T-cell (primary cell): ENCODE data around the gene SDHA. TPM values are rescaled to one million over a fixed set of nuclear protein-coding genes. Genes with fewer than 3 reads are reported as not detected.
"Not testable (repeated sequence)": the region's sequence is repeated elsewhere in the genome, so short reads cannot be mapped to it uniquely, and the experiment has no call there.

Experiments used
- ATAC-seq, 4 experiments: fragments of 200-7000 bp in 3 of 4; fragments of 150-1000 bp in 1 of 4; cut with Tn5 transposase; replicated peaks in 1 of 4; 1 replicate in 3 of 4; 2 replicates in 1 of 4; pipeline ENCODE4 v1.10.0; 2021; ENCODE audit warnings: moderate library complexity in 3 of 4, mild to moderate bottlenecking in 2 of 4, moderate number of reproducible peaks in 1 of 4
- CTCF ChIA-PET, 2 donors: fragments of 300-600 bp; sonication (Branson Sonifier 250); formaldehyde crosslinking; loops; one replicate each; lab custom pipeline; 2022; ENCODE audit warnings: antibody characterized with exemption in 2 of 2; lab: Charles Lee
- POLR2A ChIA-PET, 2 donors: fragments of 300-600 bp; sonication (Branson Sonifier 250); formaldehyde crosslinking; loops; one replicate each; lab custom pipeline; 2022; ENCODE audit warnings: antibody characterized with exemption in 2 of 2; lab: Charles Lee
- DNase-seq, 35 experiments: peaks; one replicate each; pipeline versions ENCODE4 v3.0.0 to v3.0.0-alpha.2; 2013 to 2023
- H3K27ac ChIP-seq: one replicate; pipeline ENCODE4 v1.5.1; 2013; ENCODE audit warnings: low read length
- H3K27me3 ChIP-seq, 2 experiments: replicated peaks in 1 of 2; 1 replicate in 1 of 2; 2 replicates in 1 of 2; pipeline versions ENCODE4 v1.6.1 to v1.7.0; 2013; ENCODE audit warnings: low read length in 1 of 2, mixed read lengths in 1 of 2; ENCODE audit not compliant: control insufficient read depth in 2 of 2, insufficient read depth in 2 of 2; ENCODE audit errors: extremely low read depth in 1 of 2
- H3K36me3 ChIP-seq, 2 donors: 1 replicate in 1 of 2; 2 replicates in 1 of 2; pipeline versions ENCODE4 v1.6.1 to v1.7.0; 2013; ENCODE audit warnings: low read length in 1 of 2; ENCODE audit not compliant: control insufficient read depth in 2 of 2, insufficient read depth in 1 of 2; ENCODE audit errors: extremely low read depth in 1 of 2
- H3K4me1 ChIP-seq, 2 experiments: 1 replicate in 1 of 2; 2 replicates in 1 of 2; pipeline versions ENCODE4 v1.6.1 to v1.7.0; 2013; ENCODE audit warnings: low read length in 2 of 2, mixed read lengths in 1 of 2; ENCODE audit not compliant: insufficient read depth in 2 of 2, control insufficient read depth in 1 of 2; ENCODE audit errors: extremely low read depth in 1 of 2
- H3K4me3 ChIP-seq, 2 donors: 1 replicate in 1 of 2; 2 replicates in 1 of 2; pipeline versions ENCODE4 v1.5.1 to v1.7.0; 2013; ENCODE audit warnings: mild to moderate bottlenecking in 2 of 2, low read length in 1 of 2, moderate library complexity in 1 of 2; ENCODE audit not compliant: control insufficient read depth in 1 of 2; ENCODE audit errors: extremely low read depth in 1 of 2
- H3K9me3 ChIP-seq: 2 replicates; pipeline ENCODE4 v1.7.0; 2013
- H3K27ac Mint-ChIP-seq, 2 donors: one replicate each; pipeline ENCODE4 v1.8.0; 2020 to 2021; ENCODE audit warnings: mild to moderate bottlenecking in 2 of 2, mixed read lengths in 2 of 2
- H3K27me3 Mint-ChIP-seq, 2 donors: one replicate each; pipeline ENCODE4 v1.8.0; 2021 to 2022; ENCODE audit warnings: mixed read lengths in 2 of 2
- H3K36me3 Mint-ChIP-seq: one replicate; pipeline ENCODE4 v1.8.0; 2021; ENCODE audit warnings: mixed read lengths
- H3K4me1 Mint-ChIP-seq, 3 donors: one replicate each; pipeline ENCODE4 v1.8.0; 2020 to 2022; ENCODE audit warnings: mixed read lengths in 3 of 3, mild to moderate bottlenecking in 1 of 3
- H3K4me3 Mint-ChIP-seq, 3 donors: one replicate each; pipeline ENCODE4 v1.8.0; 2020 to 2022; ENCODE audit warnings: mild to moderate bottlenecking in 3 of 3, mixed read lengths in 3 of 3, moderate library complexity in 3 of 3
- H3K9me3 Mint-ChIP-seq, 3 donors: one replicate each; pipeline ENCODE4 v1.8.0; 2020 to 2022; ENCODE audit warnings: mixed read lengths in 3 of 3
- WGBS: methylation state at CpG from one replicate; pipeline ENCODE4 v1.1.5; 2013; ENCODE audit warnings: missing lambda C conversion rate; ENCODE audit not compliant: insufficient coverage; 5-methylcytosine and 5-hydroxymethylcytosine counted together
- total RNA-seq, 35 experiments: library from RNA in 6 of 35; stranded (reverse) in 6 of 35; fragments of 120-200 nt in 1 of 35; gene quantifications; one replicate each; pipeline versions ENCODE4 v1.2.1 to v1.2.4 and lab custom pipeline; 2013 to 2026

The SDHA gene
- total RNA-seq, 5 donors from 2014 or later (not counting 1 experiment from before 2014, with no cell fraction given), result 122 to 209 (median 140) TPM

DNA sequence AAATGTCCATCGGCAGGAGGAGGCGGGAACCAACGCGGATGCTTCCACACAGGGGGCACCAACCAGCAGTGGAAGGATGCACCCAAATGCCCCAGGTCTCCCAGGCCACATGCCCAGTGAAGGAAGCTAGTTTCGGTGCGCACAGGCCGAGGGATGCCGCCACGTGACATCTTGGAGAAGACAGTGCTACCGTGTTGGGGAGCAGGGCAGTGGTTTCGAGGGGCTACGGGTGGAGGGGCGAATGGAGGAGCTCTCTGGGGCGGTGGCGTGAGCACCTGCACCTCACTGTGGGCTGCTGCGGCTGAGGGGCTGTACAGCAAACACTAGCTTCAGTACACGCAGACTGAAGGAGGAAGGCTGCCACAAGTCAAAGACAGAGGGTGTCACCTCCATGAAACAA lies 76.7 kb downstream of the SDHA start:
- POLR2A ChIA-PET, H3K36me3 ChIP-seq, H3K27me3 Mint-ChIP-seq, H3K9me3 Mint-ChIP-seq, H3K27me3 ChIP-seq, H3K27ac Mint-ChIP-seq, DNase-seq, H3K4me3 Mint-ChIP-seq, ATAC-seq, H3K4me3 ChIP-seq, H3K27ac ChIP-seq, H3K9me3 ChIP-seq, CTCF ChIA-PET: not testable (repeated sequence)
- H3K4me1 ChIP-seq, result peaks cover 0 to 13% of the 10 kb centered on the region in 2 experiments
- peaks cover 31 to 35% (median 34%) of the 10 kb centered on the region in 3 donors for H3K4me1 Mint-ChIP-seq
- WGBS, result 98% methylated on average over 11 of the region's 17 CpGs
- peaks cover 18% of the 10 kb centered on the region for H3K36me3 Mint-ChIP-seq

- 70% methylated on average over 8 of the region's 10 CpGs for WGBS
- POLR2A ChIA-PET, H3K27me3 ChIP-seq, H3K36me3 ChIP-seq, H3K4me3 ChIP-seq, ATAC-seq, H3K27me3 Mint-ChIP-seq, DNase-seq, CTCF ChIA-PET, H3K27ac ChIP-seq, H3K9me3 ChIP-seq, H3K9me3 Mint-ChIP-seq: not testable (repeated sequence)
- Mint-ChIP-seq H3K27ac (peak overlapping the region in 1 of 2 donors; percentile 64), H3K4me1 (peaks cover 34 to 36% (median 35%) of the 10 kb centered on the region in 3 donors), H3K36me3 (peaks cover 16% of the 10 kb centered on the region), H3K4me3 (peak overlapping the region in 1 of 3 donors; percentile 67)
- H3K4me1 ChIP-seq, result peaks cover 0 to 15% of the 10 kb centered on the region in 2 experiments
These were observed 78.1 kb downstream of the SDHA start for GRCh38 chr5:296207-296606.

DNA sequence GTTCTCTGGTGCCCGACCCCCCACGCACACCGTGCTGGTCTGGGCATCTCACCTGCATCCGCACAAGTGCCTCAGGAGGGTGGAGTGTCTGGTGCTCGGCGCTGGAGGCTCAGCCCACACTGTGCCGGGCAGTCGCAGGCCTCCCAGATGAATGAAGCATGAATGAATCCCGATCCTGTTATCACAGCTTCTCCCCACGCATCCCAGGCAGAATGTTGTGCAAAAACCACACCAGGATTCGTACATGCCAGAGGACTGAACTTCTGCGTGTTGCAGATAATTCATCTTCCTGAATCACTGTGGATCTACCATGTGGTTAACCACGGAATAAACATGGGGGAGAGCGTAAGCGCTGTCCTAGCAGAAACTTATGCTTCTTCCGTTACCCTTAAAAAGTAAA lies 78.8 kb downstream of the SDHA start:
- POLR2A ChIA-PET, H3K27me3 Mint-ChIP-seq, H3K36me3 Mint-ChIP-seq, H3K27ac ChIP-seq, H3K27me3 ChIP-seq, H3K9me3 ChIP-seq, H3K9me3 Mint-ChIP-seq, CTCF ChIA-PET, H3K36me3 ChIP-seq, H3K4me3 ChIP-seq: not testable (repeated sequence)
- peaks cover 0 to 23% of the 10 kb centered on the region in 2 experiments for H3K4me1 ChIP-seq
- H3K4me1 Mint-ChIP-seq, result peaks cover 34 to 38% (median 37%) of the 10 kb centered on the region in 3 donors
- peak overlapping the region; percentile 12 to 67 for H3K27ac Mint-ChIP-seq
- peak in 4 of 35 experiments; percentile 9 to 45 (median 14) for DNase-seq
- ATAC-seq, result peak; percentile 85 to 92 (median 89)
- 39% methylated on average over 7 of the region's 16 CpGs for WGBS
- H3K4me3 Mint-ChIP-seq, result peak overlapping the region in 2 of 3 donors; percentile 56 to 67

GRCh38 chr5:297448-297847 lies 79.3 kb downstream of the SDHA start:
- ATAC-seq, result peak; percentile 11 to 39 (median 15)
- H3K27me3 Mint-ChIP-seq, H3K9me3 Mint-ChIP-seq, H3K9me3 ChIP-seq, CTCF ChIA-PET, DNase-seq, H3K36me3 ChIP-seq, H3K27me3 ChIP-seq, H3K4me3 ChIP-seq, H3K36me3 Mint-ChIP-seq, POLR2A ChIA-PET, H3K27ac ChIP-seq: not testable (repeated sequence)
- peaks cover 0 to 27% of the 10 kb centered on the region in 2 experiments for H3K4me1 ChIP-seq
- H3K4me1 Mint-ChIP-seq, result peaks cover 35 to 41% (median 41%) of the 10 kb centered on the region in 3 donors
- peak overlapping the region; percentile 63 to 67 for H3K27ac Mint-ChIP-seq
- H3K4me3 Mint-ChIP-seq, result peak overlapping the region in 1 of 3 donors; percentile 67
- WGBS, result no CpG with 5 or more reads among the region's 6 CpGs

DNA sequence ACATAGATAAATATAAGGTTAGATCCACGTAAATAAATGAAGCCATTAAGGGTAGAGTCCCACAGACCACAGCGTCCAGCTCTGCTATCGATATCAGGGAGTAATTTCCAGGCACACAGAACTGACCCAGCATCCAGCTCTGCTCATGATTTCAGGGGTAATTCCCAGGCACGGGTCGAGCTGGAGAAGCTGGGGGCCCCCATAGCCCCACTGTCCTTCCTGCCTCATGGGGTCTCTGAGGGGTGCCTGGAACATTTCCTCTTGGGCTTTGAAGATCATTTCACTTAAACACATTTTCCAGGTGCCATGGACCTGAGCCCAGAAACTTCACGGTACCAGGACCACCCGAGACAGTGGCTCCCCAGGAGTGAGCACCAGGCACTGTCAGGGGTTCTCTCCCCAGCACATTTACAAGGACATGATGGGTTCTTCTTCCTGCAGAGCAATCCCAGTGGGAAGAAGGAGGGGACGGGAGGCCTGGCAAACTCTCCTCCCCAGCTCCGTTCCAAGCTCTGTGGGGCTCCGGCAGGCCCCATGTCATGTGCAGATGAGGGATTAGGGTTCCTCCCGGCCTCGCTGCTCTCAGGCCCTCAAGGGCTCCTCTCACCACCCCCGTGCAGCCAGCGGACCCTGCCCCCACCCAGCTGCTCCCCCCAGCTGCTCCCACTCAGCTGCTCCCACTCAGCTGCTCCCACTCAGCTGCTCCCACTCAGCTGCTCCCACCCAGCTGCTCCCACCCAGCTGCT lies 80.0 kb downstream of the SDHA start:
- H3K9me3 Mint-ChIP-seq, POLR2A ChIA-PET, H3K27me3 ChIP-seq, H3K27ac ChIP-seq, H3K27ac Mint-ChIP-seq, H3K36me3 ChIP-seq, DNase-seq, H3K9me3 ChIP-seq, CTCF ChIA-PET, H3K36me3 Mint-ChIP-seq, H3K27me3 Mint-ChIP-seq, ATAC-seq, H3K4me3 ChIP-seq: not testable (repeated sequence)
- peaks cover 0 to 30% of the 10 kb centered on the region in 2 experiments for H3K4me1 ChIP-seq
- Mint-ChIP-seq H3K4me3 (peak overlapping the region in 1 of 3 donors; percentile 67), H3K4me1 (peaks cover 42 to 44% (median 42%) of the 10 kb centered on the region in 3 donors)
- 91% methylated on average over 4 of the region's 14 CpGs for WGBS

- no peaks in the 10 kb centered on the region for H3K27me3 ChIP-seq
- no peak for ATAC-seq
- no peaks in the 10 kb centered on the region for H3K36me3 ChIP-seq
- H3K9me3 ChIP-seq, result no peaks in the 10 kb centered on the region
- no peak overlapping the region for H3K4me3 Mint-ChIP-seq
- ChIA-PET CTCF (no interaction called here), POLR2A (no interaction called here)
- H3K4me1 Mint-ChIP-seq, result peaks cover 44 to 45% (median 45%) of the 10 kb centered on the region in 3 donors
- no peak overlapping the region for H3K27ac Mint-ChIP-seq
- no peak for DNase-seq
- no peak overlapping the region for H3K4me3 ChIP-seq
- H3K27me3 Mint-ChIP-seq, result no peaks in the 10 kb centered on the region
- H3K4me1 ChIP-seq, result peaks cover 0 to 30% of the 10 kb centered on the region in 2 experiments
- no peak overlapping the region for H3K27ac ChIP-seq
- H3K36me3 Mint-ChIP-seq, result peaks cover 4% of the 10 kb centered on the region
- WGBS, result no CpG with 5 or more reads among the region's 2 CpGs
- H3K9me3 Mint-ChIP-seq, result no peaks in the 10 kb centered on the region
These were observed 80.6 kb downstream of the SDHA start for GRCh38 chr5:298737-299125.
